SK-N-SH (cell line): ENCODE data around the gene CD74. TPM values are rescaled to one million over a fixed set of nuclear protein-coding genes. Genes with fewer than 3 reads are reported as not detected.

Experiments
- CTCF ChIA-PET: fragments of 300-600, 350-600 bp; formaldehyde crosslinking; extraction: SDS; loops from one replicate; lab custom pipeline; 2021; lab: Yijun Ruan, JAX
- POLR2A ChIA-PET: fragments of 350-600 bp; sonication (Branson Sonifier 250); formaldehyde crosslinking; extraction: SDS; loops from one replicate; lab custom pipeline; 2020; ENCODE audit warnings: antibody characterized with exemption, inconsistent platforms; lab: Yijun Ruan, JAX
- DNase-seq: peaks from one replicate; pipeline ENCODE4 v3.0.0; 2012
- H2AFZ ChIP-seq: fragments of 200-600 bp; sonication (generic); 2 replicates; pipeline ENCODE4 v1.8.1; 2016; ENCODE audit warnings: antibody characterized with exemption, mild to moderate bottlenecking, low read depth
- H3F3A ChIP-seq: fragments of 200-600 bp; sonication (generic); replicated peaks from 2 replicates; pipeline ENCODE3; 2016; ENCODE audit warnings: antibody characterized with exemption, mild to moderate bottlenecking; ENCODE audit not compliant: insufficient read depth
- H3K27ac ChIP-seq, 2 experiments: fragments of 200-500 bp in 1 of 2; fragments of 200-600 bp in 1 of 2; sonication (Bioruptor generic) in 1 of 2; sonication (generic), shearing (Covaris generic) in 1 of 2; 2 replicates each; pipeline versions ENCODE4 v1.5.1 to v1.6.1; 2014 to 2016; ENCODE audit warnings: low read depth in 2 of 2, inconsistent platforms in 1 of 2, low read length in 1 of 2, mild to moderate bottlenecking in 1 of 2, mixed read lengths in 1 of 2
- H3K27me3 ChIP-seq: fragments of 200-600 bp; sonication (generic), shearing (Covaris generic); 2 replicates; pipeline ENCODE4 v1.6.1; 2016; ENCODE audit warnings: mixed run types; ENCODE audit not compliant: insufficient read depth
- H3K36me3 ChIP-seq, 2 experiments: fragments of 200-500 bp in 1 of 2; fragments of 200-600 bp in 1 of 2; sonication (Bioruptor generic) in 1 of 2; sonication (generic) in 1 of 2; replicated peaks in 1 of 2; 2 replicates each; pipeline versions ENCODE3 to v1.5.1; 2014 to 2016; ENCODE audit warnings: low read length in 1 of 2, mild to moderate bottlenecking in 1 of 2; ENCODE audit not compliant: insufficient read depth in 2 of 2, control insufficient read depth in 1 of 2
- H3K4me1 ChIP-seq, 2 experiments: fragments of 200-500 bp in 1 of 2; fragments of 200-600 bp in 1 of 2; sonication (Bioruptor generic) in 1 of 2; sonication (generic), shearing (Covaris generic) in 1 of 2; 2 replicates each; pipeline versions ENCODE4 v1.5.1 to v1.6.1; 2014 to 2016; ENCODE audit warnings: low read depth in 1 of 2, low read length in 1 of 2, mixed run types in 1 of 2; ENCODE audit not compliant: insufficient read depth in 2 of 2, control insufficient read depth in 1 of 2
- H3K4me2 ChIP-seq: fragments of 200-600 bp; sonication (generic), shearing (Covaris generic); 2 replicates; pipeline ENCODE4 v1.6.1; 2017; ENCODE audit warnings: mixed run types
- H3K4me3 ChIP-seq, 2 experiments: fragments of 200-500 bp in 1 of 2; fragments of 200-600 bp in 1 of 2; sonication (Bioruptor generic) in 1 of 2; sonication (generic), shearing (Covaris generic) in 1 of 2; 2 replicates each; pipeline versions ENCODE4 v1.5.1 to v1.8.1; 2014 to 2016; ENCODE audit warnings: low read depth in 2 of 2, inconsistent platforms in 1 of 2, low read length in 1 of 2, mild to moderate bottlenecking in 1 of 2, mixed read lengths in 1 of 2, moderate library complexity in 1 of 2
- H3K79me2 ChIP-seq: fragments of 200-600 bp; sonication (generic); 2 replicates; pipeline ENCODE4 v1.8.1; 2017; ENCODE audit warnings: mild to moderate bottlenecking; ENCODE audit not compliant: insufficient read depth
- H3K9ac ChIP-seq: fragments of 200-600 bp; sonication (generic); 2 replicates; pipeline ENCODE4 v1.6.1; 2017; ENCODE audit warnings: mixed run types
- H3K9me2 ChIP-seq: fragments of 200-600 bp; sonication (generic); 2 replicates; pipeline ENCODE4 v1.6.1; 2017; ENCODE audit warnings: mixed run types
- H3K9me3 ChIP-seq: fragments of 200-600 bp; sonication (generic); 2 replicates; pipeline ENCODE4 v1.6.1; 2017; ENCODE audit warnings: mixed run types, mild to moderate bottlenecking, moderate library complexity
- H4K20me1 ChIP-seq: fragments of 200-600 bp; sonication (generic); 2 replicates; pipeline ENCODE4 v1.6.1; 2017; ENCODE audit warnings: mild to moderate bottlenecking, mixed run types; ENCODE audit not compliant: insufficient read depth
- CTCF ChIP-seq: fragments of 200-600 bp; sonication (generic); IDR thresholded peaks from 2 replicates; pipeline ENCODE4 v1.6.1; 2017; ENCODE audit warnings: antibody characterized with exemption, mild to moderate bottlenecking, moderate library complexity
- FOSL2 ChIP-seq: IDR thresholded peaks from 2 replicates; pipeline ENCODE4 v1.4.0; 2012; ENCODE audit warnings: low read depth, mild to moderate bottlenecking, moderate library complexity, borderline replicate concordance
- GABPA ChIP-seq: IDR thresholded peaks from 2 replicates; pipeline ENCODE4 v1.4.0; 2012; ENCODE audit warnings: low read depth, mild to moderate bottlenecking
- JUND ChIP-seq: IDR thresholded peaks from 2 replicates; pipeline ENCODE4 v1.4.0; 2012
- MAX ChIP-seq: IDR thresholded peaks from 2 replicates; pipeline ENCODE4 v1.4.0; 2012; ENCODE audit warnings: low read depth
- NFIC ChIP-seq: IDR thresholded peaks from 2 replicates; pipeline ENCODE4 v1.4.0; 2012; ENCODE audit warnings: borderline replicate concordance
- NRF1 ChIP-seq: IDR thresholded peaks from 2 replicates; pipeline ENCODE4 v1.6.1; 2012; ENCODE audit warnings: low read depth, mild to moderate bottlenecking, low read length
- RXRA ChIP-seq: IDR thresholded peaks from 2 replicates; pipeline ENCODE4 v1.4.0; 2012; ENCODE audit warnings: low read depth, mild to moderate bottlenecking, borderline replicate concordance
- WGBS: methylation state at CpG from one replicate; pipeline ENCODE4 v1.1.6; 2017; ENCODE audit warnings: low lambda C conversion rate; 5-methylcytosine and 5-hydroxymethylcytosine counted together
- polyA plus RNA-seq, 3 experiments: library from polyadenylated mRNA; depleted of rRNA; stranded (reverse); fragments of >200 nt; gene quantifications; 2 replicates each; pipeline ENCODE4 v1.2.3, GENCODE V29; 2012
- TF ChIP-seq, protein P1 (sequence below): fragments of 150-350 bp; IDR thresholded peaks from 2 replicates; pipeline ENCODE4 v1.6.1; 2016; ENCODE audit warnings: mild to moderate bottlenecking, low read depth, low read length

CD74 gene
- polyA plus RNA-seq, 1 of the 3 experiments (the other 2 are of a cell fraction), result 0.26 TPM

GRCh38 chr5:150393096-150393645, 19.5 kb downstream of the CD74 start:
- ChIA-PET CTCF (no interaction called here), POLR2A (interaction anchor here (1.3 kb wide), 1 partner anchor 11 kb away, joined by 5 read pairs; no protein-coding TSS in a partner anchor)
- TF ChIP-seq NFIC (no peak), NRF1 (no peak), CTCF (no peak), MAX (no peak), FOSL2 (no peak)
- Histone ChIP-seq H3K9me3 (no peaks in the 10 kb centered on the region), H4K20me1 (no peaks in the 10 kb centered on the region), H3K4me2 (no peak overlapping the region), H2AFZ (no peak overlapping the region), H3K36me3 (peaks cover 27 to 89% of the 10 kb centered on the region in 2 experiments), H3K79me2 (no peaks in the 10 kb centered on the region), H3K27ac (no peak overlapping the region), H3F3A (peaks cover 4% of the 10 kb centered on the region), H3K9ac (no peak overlapping the region), H3K4me3 (no peak overlapping the region), H3K4me1 (no peaks in the 10 kb centered on the region), H3K9me2 (no peaks in the 10 kb centered on the region), H3K27me3 (no peaks in the 10 kb centered on the region)
- DNase-seq, result no peak
- 95% methylated on average over 3 of the region's 3 CpGs for WGBS

DNA sequence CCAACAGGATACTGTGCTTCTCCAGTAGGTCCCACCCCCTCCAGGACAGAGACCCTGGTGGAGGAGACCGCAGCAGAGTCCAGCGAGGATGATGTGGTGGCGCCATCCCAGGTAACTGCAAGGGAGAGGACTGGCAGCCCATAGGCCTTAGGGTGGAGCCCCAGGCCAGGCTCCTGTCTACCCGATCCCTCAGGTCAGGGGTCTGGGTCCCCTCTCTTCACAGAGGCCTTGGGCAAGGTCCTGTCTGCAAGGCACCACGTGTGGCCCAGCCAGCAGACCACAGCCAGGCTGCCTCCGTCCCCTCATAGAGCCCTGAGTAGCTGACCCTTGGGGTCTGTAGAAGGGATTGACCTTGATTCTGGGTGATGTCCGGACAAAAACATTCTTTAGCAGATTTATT, 20.0 kb downstream of the CD74 start:
- Histone ChIP-seq H3K79me2 (no peaks in the 10 kb centered on the region), H4K20me1 (no peaks in the 10 kb centered on the region), H2AFZ (no peak overlapping the region), H3K4me1 (no peaks in the 10 kb centered on the region), H3K9ac (no peak overlapping the region), H3K36me3 (peaks cover 29 to 91% of the 10 kb centered on the region in 2 experiments), H3K9me3 (no peaks in the 10 kb centered on the region), H3K27ac (no peak overlapping the region), H3K4me3 (no peak overlapping the region), H3K4me2 (no peak overlapping the region), H3F3A (peaks cover 4% of the 10 kb centered on the region), H3K9me2 (no peaks in the 10 kb centered on the region), H3K27me3 (no peaks in the 10 kb centered on the region)
- TF ChIP-seq JUND (no peak), RXRA (no peak), GABPA (no peak)
- TF ChIP-seq, protein P1, sequence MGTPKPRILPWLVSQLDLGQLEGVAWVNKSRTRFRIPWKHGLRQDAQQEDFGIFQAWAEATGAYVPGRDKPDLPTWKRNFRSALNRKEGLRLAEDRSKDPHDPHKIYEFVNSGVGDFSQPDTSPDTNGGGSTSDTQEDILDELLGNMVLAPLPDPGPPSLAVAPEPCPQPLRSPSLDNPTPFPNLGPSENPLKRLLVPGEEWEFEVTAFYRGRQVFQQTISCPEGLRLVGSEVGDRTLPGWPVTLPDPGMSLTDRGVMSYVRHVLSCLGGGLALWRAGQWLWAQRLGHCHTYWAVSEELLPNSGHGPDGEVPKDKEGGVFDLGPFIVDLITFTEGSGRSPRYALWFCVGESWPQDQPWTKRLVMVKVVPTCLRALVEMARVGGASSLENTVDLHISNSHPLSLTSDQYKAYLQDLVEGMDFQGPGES, result no peak
- ChIA-PET CTCF (no interaction called here), POLR2A (interaction anchor here (1.3 kb wide), 1 partner anchor 11 kb away, joined by 5 read pairs; no protein-coding TSS in a partner anchor)
- WGBS, result 87% methylated on average over 2 of the region's 7 CpGs
- no peak for DNase-seq
